ENCODE data around the gene SAPCD2.

GRCh38 chr9:137058521-137059234, 11.7 kb downstream of the SAPCD2 start:
- TF ChIP-seq CTCF (tag by site-specific recombination; IDR thresholded peaks at IDR 0.05) (no peak), HOXA7 (CRISPR knock-in tag; IDR thresholded peaks at IDR 0.05; ENCODE audit: borderline replicate concordance) (no peak), ZNF580 (tag by site-specific recombination; IDR thresholded peaks at IDR 0.05) (no peak), ZSCAN18 (tag by site-specific recombination; IDR thresholded peaks at IDR 0.05) (no peak), ZNF600 (tag by site-specific recombination; IDR thresholded peaks at IDR 0.05) (no peak), OSR2 (tag by site-specific recombination; IDR thresholded peaks at IDR 0.05) (no peak), MZF1 (tag by site-specific recombination; IDR thresholded peaks at IDR 0.05; ENCODE audit: borderline replicate concordance) (no peak), ZSCAN30 (tag by site-specific recombination; IDR thresholded peaks at IDR 0.05) (no peak), ZNF514 (tag by site-specific recombination; IDR thresholded peaks at IDR 0.05) (no peak), EGR2 (tag by site-specific recombination; IDR thresholded peaks at IDR 0.05; ENCODE audit: low read depth) (no peak), PRDM4 (tag by site-specific recombination; IDR thresholded peaks at IDR 0.05) (no peak), SP2 (tag by site-specific recombination; IDR thresholded peaks at IDR 0.05) (no peak)
